ENCODE results near the gene ST8SIA4.

ST8SIA4 gene

GRCh38 chr5:100780376-100780870 lies 122.7 kb downstream of the ST8SIA4 start:
- no peak for DNase-seq (ENCODE audit: low read depth)

GRCh38 chr5:100779669-100780375 lies 123.3 kb downstream of the ST8SIA4 start:
- DNase-seq (ENCODE audit: low read depth) = no peak

DNA sequence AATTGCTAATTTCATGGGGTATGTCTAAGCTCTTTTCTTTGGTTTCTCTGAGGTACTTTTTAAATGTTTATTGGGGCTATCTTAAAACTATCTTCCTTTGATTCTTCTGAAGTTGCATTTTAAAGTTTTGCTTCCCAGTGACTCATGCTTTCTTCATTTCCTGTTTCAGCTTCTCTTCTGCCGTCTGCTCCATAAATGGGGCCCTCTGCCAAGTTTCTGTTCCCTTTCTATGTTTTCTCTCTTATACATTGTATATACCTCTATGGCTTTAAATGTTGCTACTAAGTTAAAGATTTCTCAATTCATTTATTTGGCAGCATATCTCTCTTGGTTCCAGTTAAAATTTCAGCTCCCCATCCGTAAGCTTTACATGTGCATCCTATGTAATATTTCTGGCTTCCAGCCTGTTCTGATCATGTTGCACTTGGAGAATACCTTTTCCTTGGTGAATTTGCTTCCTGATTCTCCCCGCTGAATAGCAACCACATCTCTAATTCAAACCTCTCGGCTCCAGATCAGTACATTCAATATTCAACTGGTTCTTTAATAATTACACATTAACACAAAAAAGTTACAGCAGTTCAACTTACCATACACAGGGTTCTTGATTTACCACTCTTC lies 125.3 kb downstream of the ST8SIA4 start:
- peak; percentile 11 for DNase-seq (ENCODE audit: low read depth)

DNA sequence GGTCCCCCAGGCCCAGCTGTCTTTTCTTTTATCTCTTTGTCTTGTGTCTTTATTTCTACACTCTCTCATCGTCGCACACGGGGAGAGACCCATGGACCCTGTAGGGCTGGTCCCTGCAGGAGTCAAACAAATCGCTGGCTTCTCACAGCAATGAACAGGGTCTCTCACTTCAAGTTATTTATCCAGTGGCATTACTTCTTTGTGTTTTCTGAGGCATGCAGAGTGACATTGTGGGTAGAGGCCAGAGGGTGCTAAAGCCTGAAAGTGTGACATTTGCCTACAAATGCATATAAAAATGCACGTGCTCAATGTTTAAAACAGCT lies 127.6 kb downstream of the ST8SIA4 start:
- DNase-seq (ENCODE audit: low read depth) = no peak

DNA sequence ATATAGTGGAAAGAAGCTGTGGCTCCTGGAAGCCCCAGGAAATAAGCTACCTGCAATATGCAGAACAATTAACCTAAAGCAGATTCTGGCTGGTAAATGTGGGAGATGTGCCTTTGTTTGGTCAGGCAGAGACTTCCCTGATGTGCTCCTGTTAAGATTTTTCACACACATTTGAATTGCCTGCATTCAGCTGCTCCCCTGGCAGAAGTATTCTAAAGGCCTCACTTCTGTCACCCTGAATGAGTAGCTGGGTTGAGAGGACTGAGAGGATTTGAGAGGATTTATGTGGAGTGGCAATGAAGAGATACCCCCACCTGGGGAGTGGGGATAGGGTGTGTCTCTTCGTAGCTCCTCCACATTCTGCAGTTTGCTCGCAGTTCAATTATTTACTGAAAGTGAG lies 130.5 kb downstream of the ST8SIA4 start:
- no peak for DNase-seq (ENCODE audit: low read depth)

- no peak for DNase-seq (ENCODE audit: low read depth)
These were observed 131.1 kb downstream of the ST8SIA4 start for GRCh38 chr5:100772006-100772405.

DNA sequence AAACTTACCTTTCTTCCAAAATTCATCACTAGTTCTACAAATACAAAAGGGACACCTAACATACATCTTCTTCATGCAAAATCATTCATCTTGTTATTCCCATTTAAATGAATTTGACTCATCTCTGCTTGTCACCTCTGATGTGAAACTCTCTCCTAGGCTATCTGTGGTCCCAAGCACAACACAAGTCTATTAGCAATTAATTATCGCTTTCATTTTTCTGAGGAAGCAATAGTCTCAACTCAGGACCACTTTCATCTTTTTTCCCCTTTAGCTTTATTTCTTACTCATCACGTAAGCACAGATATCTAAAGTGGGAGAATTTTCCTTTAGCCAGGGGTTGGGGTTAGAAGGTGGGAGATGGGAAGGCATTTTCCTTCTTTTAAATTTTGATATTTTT lies 131.9 kb downstream of the ST8SIA4 start:
- no peak for DNase-seq (ENCODE audit: low read depth)

DNA sequence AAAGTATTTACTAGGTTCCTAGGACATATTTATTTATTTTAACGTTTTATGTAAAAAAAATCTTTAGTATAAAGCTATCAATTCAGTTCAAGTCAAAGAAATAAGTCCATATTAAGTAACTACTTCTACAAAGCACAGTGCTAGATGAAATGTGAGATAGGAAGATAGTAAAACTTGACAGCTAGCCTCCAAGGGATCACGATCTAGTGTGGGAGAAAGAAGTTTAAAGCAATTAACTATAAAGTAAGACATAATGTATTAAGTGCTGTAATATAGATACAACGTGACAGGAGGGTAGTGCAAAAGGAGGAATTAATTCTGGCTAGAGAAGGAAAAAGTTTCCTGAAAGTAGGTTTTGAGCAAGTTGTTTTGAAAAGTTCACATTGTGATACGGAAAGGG lies 134.9 kb downstream of the ST8SIA4 start:
- no peak for DNase-seq (ENCODE audit: low read depth)

GRCh38 chr5:100762995-100763394 lies 140.1 kb downstream of the ST8SIA4 start:
- no peak for DNase-seq (ENCODE audit: low read depth)

DNA sequence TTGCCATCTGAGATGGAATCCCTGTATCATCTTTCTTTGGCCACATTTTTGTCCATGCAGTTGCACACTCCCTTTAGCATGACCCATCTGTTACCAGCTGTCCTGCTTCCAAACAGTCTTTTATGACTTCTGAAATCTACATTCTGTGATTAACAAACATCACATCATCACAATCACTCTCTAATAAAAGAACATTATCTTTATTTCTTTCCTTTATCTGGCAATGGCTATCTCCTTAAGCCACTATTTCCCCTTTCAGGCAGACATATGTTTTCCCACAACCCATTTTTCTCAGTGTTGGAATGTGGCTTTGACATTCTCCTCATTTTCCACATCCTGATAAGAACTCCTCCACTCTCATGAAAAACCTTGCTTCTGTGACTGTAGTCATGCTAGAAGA lies 141.0 kb downstream of the ST8SIA4 start:
- no peak for DNase-seq (ENCODE audit: low read depth)

GRCh38 chr5:100761192-100761591 lies 141.9 kb downstream of the ST8SIA4 start:
- DNase-seq (ENCODE audit: low read depth) = no peak

GRCh38 chr5:100760688-100761087 lies 142.4 kb downstream of the ST8SIA4 start:
- DNase-seq (ENCODE audit: low read depth) = no peak

GRCh38 chr5:100758780-100759179 lies 144.3 kb downstream of the ST8SIA4 start:
- DNase-seq (ENCODE audit: low read depth) = no peak

DNA sequence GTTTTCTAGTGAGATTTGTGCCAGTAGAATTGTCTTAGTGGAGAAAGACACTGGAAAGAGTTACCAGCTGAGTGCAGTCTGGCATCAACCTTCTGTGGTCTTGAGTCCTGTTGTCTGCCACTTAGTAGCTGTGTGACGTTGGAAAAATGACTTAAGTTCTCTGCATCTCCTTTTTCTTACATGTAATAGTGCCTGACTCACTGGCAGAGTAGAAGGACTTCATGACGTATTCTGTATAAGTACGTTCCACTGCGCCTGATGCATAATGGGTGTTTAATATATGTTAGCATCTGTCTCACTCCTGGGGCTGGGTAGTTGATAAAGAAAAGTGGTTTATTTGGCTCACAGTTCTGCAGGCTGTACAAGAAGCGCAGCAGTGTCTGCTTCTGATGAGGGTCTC lies 144.8 kb downstream of the ST8SIA4 start:
- no peak for DNase-seq (ENCODE audit: low read depth)

GRCh38 chr5:100757618-100758017 lies 145.5 kb downstream of the ST8SIA4 start:
- no peak for DNase-seq (ENCODE audit: low read depth)
